Ureter (tissue), 1 donor: Measurements from ENCODE around the gene ADCY2. TPM values are rescaled to one million over a fixed set of nuclear protein-coding genes. Genes with fewer than 3 reads are reported as not detected.

Experiments used
- DNase-seq: peaks from one replicate; pipeline ENCODE4 v3.0.0-alpha.2; 2020; ENCODE audit warnings: low spot score
- total RNA-seq: library from RNA; stranded (reverse); gene quantifications from one replicate; pipeline ENCODE4 v1.2.4, GENCODE V29; 2023
- donor health status: DM: yes; HTN: yes; CAD: no.

The ADCY2 gene
- total RNA-seq, 1 donor from 2014 or later, result 13.1 TPM

GRCh38 chr5:7503564-7503963 is 107.6 kb downstream of the ADCY2 start:
- DNase-seq, result no peak

- no peak for DNase-seq
Measured at GRCh38 chr5:7515284-7515914, 119.5 kb downstream of the ADCY2 start.

DNA sequence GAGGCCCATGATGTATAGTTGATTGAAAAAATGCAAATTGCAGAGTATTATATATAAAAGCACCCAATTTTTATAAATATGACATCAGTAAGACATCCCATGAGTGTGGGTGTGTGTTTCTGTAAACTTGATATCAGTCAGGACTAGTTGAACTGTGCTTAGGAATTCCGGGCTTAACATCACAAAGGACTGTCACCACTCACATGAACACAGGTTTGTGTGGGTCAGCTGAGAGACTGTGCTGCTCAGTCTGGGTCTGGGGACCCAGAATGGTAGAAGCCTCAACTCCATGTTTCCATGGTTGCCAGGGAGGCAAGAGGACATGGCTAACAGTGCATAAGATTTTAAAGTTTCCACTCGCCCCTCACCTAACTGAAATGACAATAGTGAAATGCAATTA is 120.3 kb downstream of the ADCY2 start:
- DNase-seq, result no peak

DNA sequence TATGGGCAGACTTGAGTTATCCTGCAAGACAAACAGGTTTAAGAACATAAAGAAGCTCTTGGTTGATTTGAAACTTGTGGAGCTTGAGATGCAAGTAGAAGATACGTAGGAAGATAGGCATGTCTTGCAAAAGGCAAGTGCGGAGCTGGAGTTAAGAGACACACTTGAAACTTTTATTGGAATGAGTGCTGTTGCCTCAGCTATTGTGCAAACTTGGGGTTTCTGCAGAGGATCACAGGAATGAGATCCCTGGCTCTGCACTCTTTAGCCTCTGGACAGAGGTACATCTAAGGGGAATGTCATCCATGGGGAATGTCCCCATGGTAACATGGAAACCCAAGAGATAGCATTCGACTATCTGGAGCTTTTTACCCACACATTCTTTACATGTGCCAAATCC is 121.1 kb downstream of the ADCY2 start:
- DNase-seq, result no peak

GRCh38 chr5:7518947-7519560 is 123.1 kb downstream of the ADCY2 start:
- no peak for DNase-seq

- no peak for DNase-seq
Measured at GRCh38 chr5:7519564-7519963, 123.6 kb downstream of the ADCY2 start.

GRCh38 chr5:7529880-7530279 is 133.9 kb downstream of the ADCY2 start:
- DNase-seq, result no peak

DNA sequence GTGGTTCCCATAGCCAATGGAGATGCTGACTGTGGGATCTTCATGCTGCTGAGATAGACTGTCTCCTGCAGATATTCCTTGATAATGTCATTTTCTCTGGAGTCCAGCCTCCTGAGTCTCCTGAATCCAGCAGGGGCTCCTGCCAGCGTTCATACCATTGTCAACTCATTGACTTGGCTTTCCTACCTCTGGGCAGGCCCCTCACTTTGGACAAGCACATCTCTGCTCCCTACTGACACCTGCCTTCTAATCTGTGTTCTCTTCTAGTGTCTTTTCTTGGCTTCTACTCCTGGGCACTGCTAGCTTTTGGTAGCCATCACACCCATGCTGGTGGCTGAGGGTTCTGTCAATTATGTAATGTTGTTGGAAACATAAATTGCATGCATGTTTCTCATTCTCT is 138.0 kb downstream of the ADCY2 start:
- no peak for DNase-seq

GRCh38 chr5:7534505-7534904 is 138.6 kb downstream of the ADCY2 start:
- no peak for DNase-seq

DNA sequence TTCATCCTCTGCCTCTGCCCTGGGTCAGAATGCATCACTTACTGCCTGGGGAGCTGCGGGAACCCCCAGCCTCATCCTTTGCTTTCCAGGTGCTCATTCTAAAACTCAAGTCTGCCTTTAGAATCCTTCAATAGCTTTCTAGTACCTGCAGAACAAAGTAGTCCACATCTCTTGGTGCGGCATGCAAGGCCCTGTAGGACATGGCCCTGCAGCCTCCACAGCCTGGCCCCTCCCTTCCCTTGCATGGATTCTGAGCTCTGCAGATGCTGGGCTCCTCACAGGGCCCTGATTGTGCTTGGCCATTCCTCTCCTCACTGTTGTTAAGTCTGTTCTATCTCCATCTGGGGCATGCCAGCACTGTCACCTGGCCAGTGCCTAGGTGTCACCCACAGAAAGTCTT is 141.6 kb downstream of the ADCY2 start:
- DNase-seq, result no peak

DNA sequence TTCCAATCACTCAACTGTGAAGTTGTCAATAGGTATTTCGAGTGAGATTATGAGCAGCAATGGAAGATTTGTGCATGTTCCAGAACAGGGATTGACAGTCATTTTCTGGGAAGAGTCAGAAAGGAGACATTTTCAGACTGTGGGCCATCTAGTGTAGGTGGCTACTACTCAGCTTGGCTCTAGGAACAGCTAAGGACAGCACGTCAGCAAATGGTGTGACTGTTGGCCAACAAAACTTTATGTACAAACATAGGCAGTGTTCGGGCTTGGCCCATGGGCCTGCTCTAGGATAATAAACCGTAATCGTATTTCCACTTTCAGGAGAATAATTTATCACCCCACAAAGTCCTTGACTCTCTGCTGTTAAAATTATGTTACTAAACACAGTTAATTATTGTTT is 143.6 kb downstream of the ADCY2 start:
- DNase-seq, result no peak

DNA sequence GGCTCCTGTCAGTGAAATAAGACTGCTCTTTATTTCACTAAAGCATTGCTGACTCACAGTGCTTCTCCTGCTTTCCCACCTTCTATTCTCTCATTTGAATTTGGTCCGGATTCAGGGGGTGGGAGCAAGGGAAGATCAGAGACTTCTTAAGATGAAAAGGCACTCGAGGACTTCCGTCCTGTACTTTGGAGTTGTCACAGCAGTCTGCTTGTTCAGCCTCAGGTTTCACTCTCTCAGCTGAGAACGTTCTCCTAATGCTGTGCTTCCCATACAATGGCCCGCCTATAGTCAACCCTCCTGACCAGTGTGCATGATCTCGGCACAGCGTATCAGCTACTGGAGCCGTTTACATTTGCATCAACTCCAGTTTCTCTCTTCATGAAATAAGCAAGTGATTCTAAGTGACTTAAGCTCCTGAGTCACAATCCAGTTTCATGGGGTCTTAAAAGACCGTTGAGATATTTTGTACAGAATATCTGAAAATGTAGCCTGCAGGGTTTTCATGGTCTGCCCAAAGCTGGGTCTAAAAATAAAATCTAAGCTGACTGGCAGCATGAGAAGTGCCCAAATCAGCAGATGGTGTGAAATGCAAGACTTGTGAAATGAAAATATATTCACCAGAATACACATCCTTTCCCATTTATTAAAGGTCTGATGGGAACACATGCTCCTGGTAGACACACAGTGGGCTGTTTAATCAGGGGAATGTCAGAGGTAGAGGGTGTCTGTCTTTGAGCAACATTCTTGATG is 145.0 kb downstream of the ADCY2 start:
- DNase-seq, result no peak

GRCh38 chr5:7541898-7542297 is 146.0 kb downstream of the ADCY2 start:
- no peak for DNase-seq

DNA sequence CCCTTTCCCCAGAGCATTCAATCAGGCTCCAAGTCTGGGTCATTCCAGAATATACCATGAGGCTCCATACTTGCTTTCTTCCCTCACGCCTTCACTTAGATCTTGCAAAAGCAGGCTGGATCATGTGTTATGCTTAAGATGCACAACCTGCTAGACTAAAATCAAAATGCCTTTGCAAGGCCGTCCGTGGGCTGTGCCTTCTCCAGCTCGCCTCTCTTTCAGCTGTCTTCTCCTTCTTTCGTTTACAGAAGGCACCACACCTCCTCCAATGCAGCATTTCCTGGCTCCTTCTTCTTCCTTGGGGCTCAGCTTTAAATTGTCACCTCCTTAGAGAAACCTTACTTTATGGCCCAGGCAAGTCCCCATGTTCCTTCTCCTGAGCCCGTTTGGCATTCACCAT is 150.6 kb downstream of the ADCY2 start:
- DNase-seq, result no peak

GRCh38 chr5:7548596-7548995 is 152.7 kb downstream of the ADCY2 start:
- DNase-seq, result no peak

DNA sequence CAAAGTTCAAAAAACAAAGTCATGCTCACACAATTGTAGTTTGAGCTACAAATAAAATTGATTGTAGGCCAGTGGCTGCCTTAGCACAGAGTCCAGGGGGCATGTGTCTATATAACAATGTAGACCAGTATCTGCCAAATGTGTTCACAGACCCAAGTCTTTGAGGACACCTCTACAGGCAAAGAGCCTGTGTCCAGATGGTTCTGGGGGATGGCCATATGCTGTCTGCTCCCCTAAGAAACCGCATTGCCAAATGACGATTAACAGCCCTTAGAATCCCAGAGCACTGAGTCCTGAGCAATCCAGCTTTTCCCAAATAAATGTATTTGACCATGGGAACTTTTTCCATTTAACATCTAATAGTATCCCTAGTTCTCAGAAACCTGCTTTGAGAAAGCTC is 169.6 kb downstream of the ADCY2 start:
- DNase-seq, result no peak

- DNase-seq, result no peak
Measured at GRCh38 chr5:7576023-7576715, 180.2 kb downstream of the ADCY2 start.

DNA sequence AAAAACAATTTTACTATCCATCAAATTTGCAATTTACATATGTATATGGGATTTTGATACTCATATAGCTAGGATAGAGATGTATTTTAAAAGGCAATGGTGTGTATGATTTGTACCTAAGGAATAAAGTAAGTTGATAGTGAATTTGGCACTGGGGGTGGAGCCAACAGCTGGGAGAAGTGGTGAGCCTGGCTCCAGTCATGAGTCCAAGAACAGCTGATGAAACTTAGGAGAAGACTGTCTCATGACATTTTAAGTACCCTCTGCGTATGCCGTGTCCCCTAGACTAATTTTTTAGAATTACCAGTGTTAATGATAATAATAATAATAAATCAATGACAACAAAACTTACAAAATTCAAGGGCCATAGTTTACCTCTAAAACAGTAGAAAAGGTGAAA is 181.4 kb downstream of the ADCY2 start:
- DNase-seq, result no peak

- no peak for DNase-seq
Measured at GRCh38 chr5:7578071-7578470, 182.1 kb downstream of the ADCY2 start.

GRCh38 chr5:7584749-7585148 is 188.8 kb downstream of the ADCY2 start:
- DNase-seq, result no peak

- no peak for DNase-seq
Measured at GRCh38 chr5:7585807-7586206, 189.9 kb downstream of the ADCY2 start.

DNA sequence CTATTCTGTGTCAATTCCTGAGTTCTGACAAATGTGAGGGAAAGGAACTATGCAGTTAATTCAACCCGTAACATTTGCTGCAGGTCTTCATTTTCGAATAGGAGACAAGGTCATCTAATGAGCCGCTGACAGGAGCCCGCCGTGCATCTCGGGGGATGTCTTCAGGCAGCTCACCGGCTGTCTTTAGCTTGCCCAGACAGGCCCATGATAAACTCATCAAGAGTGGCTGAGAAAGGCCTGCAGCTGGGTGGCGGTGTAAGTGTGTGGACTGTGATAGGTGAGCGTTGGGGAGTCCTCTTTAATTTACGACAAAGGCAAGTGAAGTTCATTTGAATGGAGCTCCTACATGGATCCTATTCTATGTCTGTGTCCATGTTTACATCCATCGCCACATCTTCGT is 190.5 kb downstream of the ADCY2 start:
- DNase-seq, result no peak

DNA sequence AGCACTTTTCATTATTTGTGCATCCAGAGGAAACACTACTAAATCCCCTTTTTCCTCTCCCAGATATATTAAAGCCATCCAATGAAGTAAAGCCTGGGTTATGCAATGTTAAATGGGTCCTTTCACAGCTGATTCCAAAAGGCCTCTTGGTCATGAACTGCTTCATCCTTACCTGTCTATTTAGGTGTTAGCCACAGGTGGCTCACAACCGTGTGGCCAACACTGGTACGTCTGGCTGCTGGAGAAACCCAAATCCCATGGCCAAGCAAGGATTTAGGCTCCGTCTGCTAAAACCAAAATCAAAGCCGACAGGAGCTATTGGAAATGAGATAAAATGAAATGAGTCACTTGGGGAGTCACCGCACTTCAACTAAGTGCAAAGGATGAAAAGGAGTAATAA is 193.9 kb downstream of the ADCY2 start:
- no peak for DNase-seq
